Activated T-helper 2 cell treated with anti-CD3 and anti-CD28 coated beads, Interferon-gamma antibody, Interleukin-2, Interleukin-4, amounts not matched to agents 10 μg/mL and 5 μg/mL and 100 μg/mL, durations not matched to agents 14 hours and 24 hours and 36 hours (primary cell): ENCODE measurements around the gene TAX1BP3. TPM values are rescaled to one million over a fixed set of nuclear protein-coding genes. Genes with fewer than 3 reads are reported as not detected.
A peak's percentile ranks its signal among the peaks of the same experiment; 100 is the strongest.
"Not testable (repeated sequence)": the region's sequence is repeated elsewhere in the genome, so short reads cannot be mapped to it uniquely, and the experiment has no call there.

Experiments
- DNase-seq: peaks from one replicate; pipeline ENCODE4 v3.0.0; 2021; ENCODE audit warnings: low spot score
- H3K27ac Mint-ChIP-seq: one replicate; pipeline ENCODE4 v1.8.0; 2021; ENCODE audit warnings: mixed read lengths
- H3K27me3 Mint-ChIP-seq: one replicate; pipeline ENCODE4 v1.8.0; 2021; ENCODE audit warnings: low read depth, mixed read lengths
- H3K36me3 Mint-ChIP-seq: one replicate; pipeline ENCODE4 v1.8.0; 2021; ENCODE audit warnings: low read depth, mixed read lengths
- H3K4me1 Mint-ChIP-seq: one replicate; pipeline ENCODE4 v1.8.0; 2021; ENCODE audit warnings: low read depth, mixed read lengths
- H3K4me3 Mint-ChIP-seq: one replicate; pipeline ENCODE4 v1.8.0; 2021; ENCODE audit warnings: low read depth, mild to moderate bottlenecking, moderate library complexity, mixed read lengths
- H3K9me3 Mint-ChIP-seq: one replicate; pipeline ENCODE4 v1.8.0; 2021; ENCODE audit warnings: mixed read lengths
- intact Hi-C: fragments of 100-400 bp; cut with micrococcal nuclease; formaldehyde crosslinking; loops from one replicate; pipeline ENCODE4 v1.15.1; 2023
- total RNA-seq: library from RNA; stranded (reverse); gene quantifications from 2 replicates; pipeline ENCODE4 v1.2.3, GENCODE V29; 2022

Gene TAX1BP3
- 39.0 and 40.9 TPM in 2 replicates for total RNA-seq

GRCh38 chr17:3668279-3669084, at the start of gene TAX1BP3, which contains the start of gene EMC6:
Gene TAX1BP3 (minus strand): TSS chr17:3668578. CDS start chr17:3668526, 52 bp downstream.
Gene EMC6 (plus strand): TSS chr17:3668812. CDS start chr17:3669147, 335 bp downstream.
- H3K27ac Mint-ChIP-seq = peak within 1 kb of the TSS; percentile 92
- peaks cover 15% of the 10 kb centered on the region for H3K4me1 Mint-ChIP-seq
- peak within 1 kb of the TSS; percentile 96 for H3K4me3 Mint-ChIP-seq
- peaks cover 26% of the 10 kb centered on the region for H3K36me3 Mint-ChIP-seq
- no peaks in the 10 kb centered on the region for H3K27me3 Mint-ChIP-seq
- peak; percentile 99 for DNase-seq
- H3K9me3 Mint-ChIP-seq = no peaks in the 10 kb centered on the region
- intact Hi-C loops = no loop called here

- Mint-ChIP-seq H3K9me3 (no peaks in the 10 kb centered on the region), H3K36me3 (peaks cover 85% of the 10 kb centered on the region), H3K27me3 (no peaks in the 10 kb centered on the region), H3K4me1 (peaks cover 64% of the 10 kb centered on the region), H3K27ac (peak overlapping the region; percentile 54), H3K4me3 (no peak overlapping the region)
- intact Hi-C loops = no loop called here
- no peak for DNase-seq
Observed at GRCh38 chr17:3715296-3715695, 46.9 kb upstream of the TAX1BP3 start.

- Mint-ChIP-seq H3K27me3 (no peaks in the 10 kb centered on the region), H3K36me3 (peaks cover 78% of the 10 kb centered on the region), H3K9me3 (no peaks in the 10 kb centered on the region), H3K4me3 (peak overlapping the region; percentile 9), H3K27ac (peak overlapping the region; percentile 71), H3K4me1 (peaks cover 63% of the 10 kb centered on the region)
- intact Hi-C loops = loop anchor here (5.0 kb wide), 1 partner anchor 84 kb away; no protein-coding TSS in a partner anchor
- DNase-seq = peak; percentile 25
Observed at GRCh38 chr17:3712811-3713463, 44.6 kb upstream of the TAX1BP3 start.

GRCh38 chr17:3710951-3711383, 42.6 kb upstream of the TAX1BP3 start:
- peak; percentile 79 for DNase-seq
- intact Hi-C loops = loop anchor here (1.0 to 5.0 kb wide), 5 partner anchors 12 to 86 kb away; partner anchors contain the start of gene HASPIN
- peaks cover 63% of the 10 kb centered on the region for H3K36me3 Mint-ChIP-seq
- no peaks in the 10 kb centered on the region for H3K27me3 Mint-ChIP-seq
- peak overlapping the region; percentile 50 for H3K4me3 Mint-ChIP-seq
- H3K9me3 Mint-ChIP-seq = no peaks in the 10 kb centered on the region
- H3K27ac Mint-ChIP-seq = peak overlapping the region; percentile 86
- H3K4me1 Mint-ChIP-seq = peaks cover 51% of the 10 kb centered on the region

GRCh38 chr17:3708366-3708765, 40.0 kb upstream of the TAX1BP3 start:
- Mint-ChIP-seq H3K4me1 (peaks cover 43% of the 10 kb centered on the region), H3K9me3 (no peaks in the 10 kb centered on the region), H3K4me3 (no peak overlapping the region), H3K36me3 (peaks cover 61% of the 10 kb centered on the region), H3K27ac (peak overlapping the region; percentile 44), H3K27me3 (no peaks in the 10 kb centered on the region)
- no peak for DNase-seq
- intact Hi-C loops = no loop called here

- DNase-seq, intact Hi-C loops, H3K4me3 Mint-ChIP-seq, H3K27ac Mint-ChIP-seq, H3K9me3 Mint-ChIP-seq, H3K27me3 Mint-ChIP-seq: not testable (repeated sequence)
- H3K36me3 Mint-ChIP-seq = peaks cover 58% of the 10 kb centered on the region
- peaks cover 22% of the 10 kb centered on the region for H3K4me1 Mint-ChIP-seq
Observed at GRCh38 chr17:3705718-3705984, 37.3 kb upstream of the TAX1BP3 start.

- peaks cover 19% of the 10 kb centered on the region for H3K4me1 Mint-ChIP-seq
- H3K27ac Mint-ChIP-seq = no peak overlapping the region
- H3K9me3 Mint-ChIP-seq = peaks cover 3% of the 10 kb centered on the region
- H3K27me3 Mint-ChIP-seq = no peaks in the 10 kb centered on the region
- intact Hi-C loops = no loop called here
- peaks cover 56% of the 10 kb centered on the region for H3K36me3 Mint-ChIP-seq
- H3K4me3 Mint-ChIP-seq = no peak overlapping the region
- no peak for DNase-seq
Observed at GRCh38 chr17:3704931-3705717, 36.7 kb upstream of the TAX1BP3 start.

GRCh38 chr17:3702041-3702539, 33.7 kb upstream of the TAX1BP3 start:
- H3K4me3 Mint-ChIP-seq, DNase-seq, H3K9me3 Mint-ChIP-seq, intact Hi-C loops, H3K4me1 Mint-ChIP-seq, H3K27me3 Mint-ChIP-seq: not testable (repeated sequence)
- Mint-ChIP-seq H3K36me3 (peaks cover 53% of the 10 kb centered on the region), H3K27ac (peak overlapping the region; percentile 40)

- Mint-ChIP-seq H3K27me3 (no peaks in the 10 kb centered on the region), H3K27ac (no peak overlapping the region), H3K4me1 (peaks cover 5% of the 10 kb centered on the region), H3K4me3 (no peak overlapping the region), H3K36me3 (peaks cover 44% of the 10 kb centered on the region), H3K9me3 (peaks cover 3% of the 10 kb centered on the region)
- DNase-seq = no peak
- intact Hi-C loops = no loop called here
Observed at GRCh38 chr17:3699951-3700350, 31.6 kb upstream of the TAX1BP3 start.

- Mint-ChIP-seq H3K4me1 (peaks cover 14% of the 10 kb centered on the region), H3K9me3 (peaks cover 3% of the 10 kb centered on the region), H3K27ac (no peak overlapping the region), H3K36me3 (peaks cover 41% of the 10 kb centered on the region), H3K4me3 (peak overlapping the region; percentile 62), H3K27me3 (no peaks in the 10 kb centered on the region)
- no peak for DNase-seq
- intact Hi-C loops = no loop called here
Observed at GRCh38 chr17:3698139-3698538, 29.8 kb upstream of the TAX1BP3 start.

- no peaks in the 10 kb centered on the region for H3K27me3 Mint-ChIP-seq
- H3K9me3 Mint-ChIP-seq = no peaks in the 10 kb centered on the region
- DNase-seq = no peak
- no peak overlapping the region for H3K27ac Mint-ChIP-seq
- peak overlapping the region; percentile 13 for H3K4me3 Mint-ChIP-seq
- intact Hi-C loops = no loop called here
- H3K4me1 Mint-ChIP-seq = peaks cover 18% of the 10 kb centered on the region
- peaks cover 32% of the 10 kb centered on the region for H3K36me3 Mint-ChIP-seq
Observed at GRCh38 chr17:3697103-3697476, 28.7 kb upstream of the TAX1BP3 start.

GRCh38 chr17:3695723-3696411, 27.5 kb upstream of the TAX1BP3 start, which contains the start of gene P2RX5:
Gene P2RX5 (minus strand): TSS chr17:3696155. CDS start chr17:3696005, 150 bp downstream.
- DNase-seq = peak; percentile 47
- intact Hi-C loops = loop anchor here (1.0 kb wide), 1 partner anchor 15 kb away; no protein-coding TSS in a partner anchor
- Mint-ChIP-seq H3K4me1 (peaks cover 20% of the 10 kb centered on the region), H3K36me3 (peaks cover 31% of the 10 kb centered on the region), H3K4me3 (peak within 1 kb of the TSS; percentile 90), H3K27me3 (no peaks in the 10 kb centered on the region), H3K27ac (peak within 1 kb of the TSS; percentile 82), H3K9me3 (no peaks in the 10 kb centered on the region)
